Measurements from ENCODE around the gene PLOD1.
"Not testable (repeated sequence)": the region's sequence is repeated elsewhere in the genome, so short reads cannot be mapped to it uniquely, and the experiment has no call there.

DNA sequence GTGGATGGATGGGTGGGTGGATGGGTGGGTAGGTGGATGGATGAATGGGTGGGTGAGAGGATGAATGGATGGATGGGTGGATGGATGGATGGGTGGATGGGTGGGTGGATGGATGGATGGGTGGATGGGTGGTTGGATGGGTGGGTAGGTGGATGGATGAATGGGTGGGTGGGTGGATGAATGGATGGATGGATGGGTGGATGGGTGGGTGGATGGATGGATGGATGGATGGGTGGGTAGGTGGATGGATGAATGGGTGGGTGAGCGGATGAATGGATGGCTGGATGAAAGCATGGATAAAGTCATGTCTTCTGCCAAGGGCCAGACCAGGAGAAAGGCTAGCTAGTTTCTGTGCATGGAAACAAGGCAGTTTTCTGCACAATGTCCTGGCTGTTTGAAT, 40.0 kb upstream of the PLOD1 start:
- TF ChIP-seq ZNF565 (CRISPR knock-in tag; conservative IDR thresholded peaks at IDR 0.05; ENCODE audit: low read depth); ESRRG (CRISPR knock-in tag; IDR thresholded peaks at IDR 0.05); ZFP3 (CRISPR knock-in tag; IDR thresholded peaks at IDR 0.05); ZC3H10 (CRISPR knock-in tag; IDR thresholded peaks at IDR 0.05); CSDC2 (CRISPR knock-in tag; IDR thresholded peaks at IDR 0.05); ISL1 (CRISPR knock-in tag; IDR thresholded peaks at IDR 0.05); ARNTL (CRISPR knock-in tag; IDR thresholded peaks at IDR 0.05; ENCODE audit: borderline replicate concordance, low read depth); ZNF70 (CRISPR knock-in tag; IDR thresholded peaks at IDR 0.05): not testable (repeated sequence)

Measured in SK-N-SH treated with all-trans-retinoic acid at 6 μM for 48 hours (cell line).